ENCODE data around the gene SYT3.

The SYT3 gene

DNA sequence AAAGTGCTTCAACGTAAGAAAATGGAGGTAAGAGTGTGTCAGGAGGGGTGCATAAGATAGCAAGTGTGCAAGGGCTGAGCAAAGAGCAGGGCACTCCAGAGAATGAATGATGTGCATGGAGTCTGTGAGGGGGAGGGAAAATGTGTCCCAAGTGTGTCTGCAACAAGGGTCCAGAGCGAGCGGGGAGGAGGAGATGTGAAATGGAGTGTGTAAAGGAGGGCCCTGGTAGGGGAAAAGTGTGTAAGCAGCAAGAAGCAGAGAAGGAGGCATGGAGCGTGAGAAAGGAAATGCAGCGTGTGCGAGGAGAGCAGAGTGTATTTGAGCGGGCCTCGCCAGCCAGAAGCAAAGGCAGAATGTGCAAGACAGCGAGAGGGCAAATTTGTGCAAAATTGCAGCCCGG lies 21.3 kb upstream of the SYT3 start:
- DNase-seq (ENCODE audit: low read depth): no peak
- no peak overlapping the region for H3K4me3 ChIP-seq (ENCODE audit: low read depth, low read length)
- TF ChIP-seq, protein P1, sequence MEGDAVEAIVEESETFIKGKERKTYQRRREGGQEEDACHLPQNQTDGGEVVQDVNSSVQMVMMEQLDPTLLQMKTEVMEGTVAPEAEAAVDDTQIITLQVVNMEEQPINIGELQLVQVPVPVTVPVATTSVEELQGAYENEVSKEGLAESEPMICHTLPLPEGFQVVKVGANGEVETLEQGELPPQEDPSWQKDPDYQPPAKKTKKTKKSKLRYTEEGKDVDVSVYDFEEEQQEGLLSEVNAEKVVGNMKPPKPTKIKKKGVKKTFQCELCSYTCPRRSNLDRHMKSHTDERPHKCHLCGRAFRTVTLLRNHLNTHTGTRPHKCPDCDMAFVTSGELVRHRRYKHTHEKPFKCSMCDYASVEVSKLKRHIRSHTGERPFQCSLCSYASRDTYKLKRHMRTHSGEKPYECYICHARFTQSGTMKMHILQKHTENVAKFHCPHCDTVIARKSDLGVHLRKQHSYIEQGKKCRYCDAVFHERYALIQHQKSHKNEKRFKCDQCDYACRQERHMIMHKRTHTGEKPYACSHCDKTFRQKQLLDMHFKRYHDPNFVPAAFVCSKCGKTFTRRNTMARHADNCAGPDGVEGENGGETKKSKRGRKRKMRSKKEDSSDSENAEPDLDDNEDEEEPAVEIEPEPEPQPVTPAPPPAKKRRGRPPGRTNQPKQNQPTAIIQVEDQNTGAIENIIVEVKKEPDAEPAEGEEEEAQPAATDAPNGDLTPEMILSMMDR (conservative IDR thresholded peaks at IDR 0.05; ENCODE audit: low read depth, low read length): no peak

DNA sequence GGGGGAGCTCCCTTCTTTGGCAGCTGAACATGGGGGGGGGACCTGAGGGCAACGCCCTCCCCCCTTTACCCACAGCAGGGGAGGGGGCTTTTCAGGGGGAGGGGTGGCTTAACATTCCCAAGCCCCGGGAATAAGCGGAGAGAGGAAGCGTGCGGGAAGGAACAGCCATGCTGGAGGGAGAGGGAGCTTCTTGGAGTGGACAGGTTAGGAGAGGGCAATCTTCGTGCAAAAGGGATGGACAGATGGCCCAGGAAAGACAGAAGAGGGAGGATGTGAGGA lies 20.3 kb upstream of the SYT3 start:
- H3K4me3 ChIP-seq (ENCODE audit: low read depth, low read length): no peak overlapping the region
- TF ChIP-seq, protein P1 (conservative IDR thresholded peaks at IDR 0.05; ENCODE audit: low read depth, low read length): no peak
- DNase-seq (ENCODE audit: low read depth): no peak

DNA sequence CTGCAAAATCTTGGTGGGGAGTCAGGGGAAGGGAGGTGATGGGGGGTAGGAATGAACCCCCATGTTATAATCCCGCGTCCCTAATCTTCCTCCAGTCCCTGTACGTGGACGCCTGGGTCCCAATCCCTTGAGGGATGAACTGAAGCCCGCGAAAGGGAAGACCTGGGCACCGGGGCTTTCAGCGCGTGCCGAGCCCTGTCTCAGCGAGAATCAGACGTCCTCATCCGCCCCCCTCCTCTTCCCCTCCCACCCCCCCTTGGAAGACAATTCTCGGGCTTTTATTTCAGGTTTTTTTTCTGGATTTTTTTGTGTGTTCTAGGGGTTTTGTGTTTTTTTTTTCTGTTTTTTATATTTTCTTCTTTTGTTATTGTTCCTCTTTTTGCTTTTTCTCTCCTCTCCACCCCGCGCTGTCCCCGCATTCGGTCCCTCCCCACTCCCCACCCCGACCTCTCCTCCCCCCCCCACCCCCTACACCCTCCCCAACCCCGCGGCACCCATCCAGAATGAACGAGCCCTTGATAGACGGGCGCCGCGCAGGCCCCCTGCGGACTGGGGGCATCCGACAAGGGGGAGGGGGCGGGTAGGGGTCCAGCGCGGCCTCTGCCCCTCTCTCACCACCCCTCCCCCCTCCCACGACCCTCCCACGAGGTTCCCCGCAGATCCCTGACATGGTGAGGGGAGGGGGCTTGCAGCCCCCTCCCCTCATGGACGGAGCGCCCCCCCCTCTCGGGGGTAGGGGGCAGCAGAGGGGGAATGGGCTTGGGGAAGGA lies 19.8 kb upstream of the SYT3 start:
- no peak overlapping the region for H3K4me3 ChIP-seq (ENCODE audit: low read depth, low read length)
- DNase-seq (ENCODE audit: low read depth): no peak
- TF ChIP-seq, protein P1 (conservative IDR thresholded peaks at IDR 0.05; ENCODE audit: low read depth, low read length): no peak

DNA sequence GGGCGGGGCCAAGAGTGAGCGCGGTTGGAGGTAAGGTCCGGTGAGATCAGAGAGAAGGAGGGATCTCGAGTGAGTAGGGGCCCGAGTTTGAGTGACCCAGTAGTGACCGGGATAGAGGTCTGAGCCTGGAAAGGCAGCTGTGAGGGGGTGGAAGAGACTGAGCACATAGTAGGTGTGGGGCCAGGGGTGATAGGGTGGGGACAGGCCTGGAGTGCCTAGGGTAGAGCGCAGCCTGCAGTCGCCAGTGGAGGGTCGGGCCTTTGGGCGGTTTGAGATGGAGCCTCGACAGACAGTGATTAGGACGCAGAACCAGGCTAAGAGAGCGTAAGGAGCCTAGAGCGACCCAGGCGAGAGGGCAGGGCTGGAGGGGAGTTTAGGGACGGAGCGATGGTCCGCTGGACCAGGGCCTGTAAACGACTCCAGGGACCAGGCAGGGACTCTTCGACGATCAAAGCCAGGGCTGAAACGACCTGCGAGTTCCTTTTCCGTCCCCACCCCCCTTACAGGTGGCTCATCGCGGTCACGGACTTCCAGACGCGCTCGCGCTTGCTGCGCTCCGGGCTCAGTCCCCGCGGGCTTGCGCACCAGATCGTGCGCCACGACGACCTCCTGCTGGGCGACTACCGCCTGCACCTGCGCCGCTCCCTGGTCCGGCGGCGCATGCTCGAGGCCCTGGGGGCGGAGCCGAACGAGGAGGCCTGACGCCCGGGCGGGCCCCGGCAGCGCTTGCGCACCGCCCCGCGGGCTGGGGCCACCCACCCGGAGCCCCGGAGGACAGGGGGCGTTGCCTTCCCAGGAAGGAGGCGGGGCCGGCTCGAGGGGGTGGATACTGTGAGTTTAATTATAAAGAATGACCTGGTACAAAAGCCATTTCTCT lies 19.0 kb upstream of the SYT3 start:
- H3K4me3 ChIP-seq (ENCODE audit: low read depth, low read length): peak overlapping the region; percentile 39
- peak; percentile 24 for DNase-seq (ENCODE audit: low read depth)
- TF ChIP-seq, protein P1 (conservative IDR thresholded peaks at IDR 0.05; ENCODE audit: low read depth, low read length): no peak

DNA sequence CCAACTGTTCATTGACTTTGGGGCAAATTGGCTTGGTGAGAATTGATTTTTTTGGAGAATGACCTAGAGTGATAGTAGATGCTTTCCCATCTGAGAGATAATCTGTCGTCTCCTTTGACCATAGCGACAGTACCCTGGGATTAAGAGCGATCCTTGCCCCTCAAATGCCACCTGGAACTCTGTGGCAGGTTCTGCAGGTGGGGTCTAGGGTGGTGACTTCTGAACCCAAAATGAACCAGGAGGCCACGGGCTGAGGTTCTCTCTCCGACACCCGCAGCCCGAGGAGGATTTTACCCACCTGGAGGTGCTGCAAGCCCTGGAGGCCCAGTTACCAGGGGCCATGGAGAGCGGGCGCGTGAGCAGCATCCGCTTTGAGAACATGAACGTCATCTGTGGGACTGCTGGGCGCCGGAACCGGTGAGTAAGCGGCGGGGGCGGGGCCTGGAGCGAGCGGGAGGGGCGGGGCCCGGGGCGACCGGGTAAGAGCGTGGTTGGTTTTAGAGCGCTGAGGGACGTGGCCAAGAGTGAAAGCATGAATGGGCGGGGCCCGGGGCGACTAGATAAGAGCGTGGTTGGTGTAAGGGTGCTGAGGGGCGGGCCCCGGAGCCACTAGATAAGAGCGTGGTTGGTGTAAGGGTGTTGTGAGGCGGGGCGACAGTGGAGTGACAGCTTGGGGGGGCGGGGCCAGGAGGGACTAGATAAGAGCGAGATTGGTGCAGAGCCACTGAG lies 18.2 kb upstream of the SYT3 start:
- H3K4me3 ChIP-seq (ENCODE audit: low read depth, low read length): no peak overlapping the region
- DNase-seq (ENCODE audit: low read depth): peak; percentile 91
- TF ChIP-seq, protein P1 (conservative IDR thresholded peaks at IDR 0.05; ENCODE audit: low read depth, low read length): no peak

DNA sequence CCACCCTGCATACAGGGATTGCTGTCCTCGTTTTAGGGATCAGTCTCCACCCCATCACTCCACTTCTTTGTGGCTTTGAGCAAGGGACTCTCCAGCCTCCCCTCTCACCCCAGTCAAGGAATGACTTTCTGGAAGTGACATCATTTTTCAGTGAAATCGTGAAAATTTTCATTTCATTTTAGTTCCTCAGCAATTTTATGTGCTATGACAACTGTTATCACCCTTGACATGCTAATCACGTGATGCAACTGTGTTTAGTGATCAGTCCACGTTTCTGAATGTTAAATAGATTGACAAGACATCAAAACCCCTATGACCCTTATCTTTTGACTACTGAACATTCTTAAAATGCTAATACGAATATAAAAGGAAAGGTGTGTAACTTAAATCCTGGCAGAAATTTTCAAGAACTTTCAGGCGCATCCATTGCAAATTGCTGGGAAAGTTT lies 17.6 kb upstream of the SYT3 start:
- DNase-seq (ENCODE audit: low read depth): no peak
- TF ChIP-seq, protein P1 (conservative IDR thresholded peaks at IDR 0.05; ENCODE audit: low read depth, low read length): no peak

More for the DNA sequence above, 17.6 kb upstream of the SYT3 start:
- no peak overlapping the region for H3K4me3 ChIP-seq (ENCODE audit: low read depth, low read length)
